GM03348 (cell line): ENCODE data around the gene KBTBD6.
"Not testable (repeated sequence)": the region's sequence is repeated elsewhere in the genome, so short reads cannot be mapped to it uniquely, and the experiment has no call there.

Source experiments
- DNase-seq: peaks from one replicate; pipeline ENCODE4 v3.0.0; 2012; ENCODE audit warnings: low spot score

KBTBD6 gene

GRCh38 chr13:41132512-41133152 lies at the start of gene KBTBD6:
TSS of gene KBTBD6 (minus strand) at chr13:41132802. CDS start at chr13:41132511, 291 bp downstream.
- peak; percentile 95 for DNase-seq

- DNase-seq = no peak
Measured at GRCh38 chr13:41182231-41182630, 49.6 kb upstream of the KBTBD6 start.

- peak; percentile 6 for DNase-seq
Measured at GRCh38 chr13:41179593-41180250, 47.1 kb upstream of the KBTBD6 start.

- no peak for DNase-seq
Measured at GRCh38 chr13:41178040-41178439, 45.4 kb upstream of the KBTBD6 start.

GRCh38 chr13:41177616-41178015 lies 45.0 kb upstream of the KBTBD6 start:
- no peak for DNase-seq

GRCh38 chr13:41175576-41175975 lies 43.0 kb upstream of the KBTBD6 start:
- DNase-seq = not testable (repeated sequence)

GRCh38 chr13:41162151-41162550 lies 29.5 kb upstream of the KBTBD6 start:
- no peak for DNase-seq

- no peak for DNase-seq
Measured at GRCh38 chr13:41159174-41159573, 26.6 kb upstream of the KBTBD6 start.

- no peak for DNase-seq
Measured at GRCh38 chr13:41157048-41157717, 24.6 kb upstream of the KBTBD6 start.

- no peak for DNase-seq
Measured at GRCh38 chr13:41156620-41157019, 24.0 kb upstream of the KBTBD6 start.

GRCh38 chr13:41154042-41154441 lies 21.4 kb upstream of the KBTBD6 start:
- no peak for DNase-seq

GRCh38 chr13:41152005-41152404 lies 19.4 kb upstream of the KBTBD6 start:
- DNase-seq = no peak

- no peak for DNase-seq
Measured at GRCh38 chr13:41150058-41150457, 17.5 kb upstream of the KBTBD6 start.

GRCh38 chr13:41148419-41149283 lies 16.0 kb upstream of the KBTBD6 start:
- no peak for DNase-seq

- peak; percentile 20 for DNase-seq
Measured at GRCh38 chr13:41145136-41145908, 12.7 kb upstream of the KBTBD6 start.

- DNase-seq = no peak
Measured at GRCh38 chr13:41144576-41144975, 12.0 kb upstream of the KBTBD6 start.

- DNase-seq = no peak
Measured at GRCh38 chr13:41139296-41139966, 6.8 kb upstream of the KBTBD6 start.

GRCh38 chr13:41137951-41138350 lies 5.3 kb upstream of the KBTBD6 start:
- no peak for DNase-seq

GRCh38 chr13:41137241-41137640 lies 4.6 kb upstream of the KBTBD6 start:
- no peak for DNase-seq

- no peak for DNase-seq
Measured at GRCh38 chr13:41136396-41137031, 3.9 kb upstream of the KBTBD6 start.
